ENCODE data around the gene ITGA11. TPM values are rescaled to one million over a fixed set of nuclear protein-coding genes. Genes with fewer than 3 reads are reported as not detected.

The ITGA11 gene
- total and polyA plus RNA-seq, 2 of the 13 experiments (the other 11 are each of a cell fraction or from before 2014, with no cell fraction given) = not detected

DNA sequence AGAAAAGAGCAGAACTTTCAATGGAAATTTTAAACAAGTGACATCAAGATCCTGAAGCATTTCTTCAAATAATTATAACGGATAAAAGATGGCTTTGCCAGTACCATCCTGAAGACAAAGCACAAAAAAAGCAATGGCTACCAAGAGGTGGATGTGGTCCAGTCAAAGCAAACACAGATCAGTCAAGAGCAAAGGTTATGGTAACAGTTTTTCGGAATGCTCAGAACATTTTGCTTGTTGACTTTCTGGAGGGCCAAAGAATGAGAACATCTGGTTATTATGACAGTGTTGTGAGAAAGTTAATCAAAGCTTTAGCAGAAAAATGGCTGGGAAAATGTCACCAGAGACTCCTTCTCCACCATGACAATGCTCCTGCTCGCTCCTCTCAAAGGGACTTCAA lies 122.9 kb downstream of the ITGA11 start (continued):
- TF ChIP-seq LCORL (IDR thresholded peaks at IDR 0.05) (no peak), LCORL (CRISPR knock-in tag; IDR thresholded peaks at IDR 0.05) (no peak), ZNF331 (CRISPR knock-in tag; IDR thresholded peaks at IDR 0.05) (0 out of 2 replicates have a peak, but pooled peaks have one; percentile 70), JUND (CRISPR knock-in tag; IDR thresholded peaks at IDR 0.05) (no peak), RCOR2 (CRISPR knock-in tag; IDR thresholded peaks at IDR 0.05) (0 out of 2 replicates have a peak, but pooled peaks have one; percentile 58), SOX5 (CRISPR knock-in tag; IDR thresholded peaks at IDR 0.05; ENCODE audit: borderline replicate concordance) (peak; percentile 64), HMG20A (CRISPR knock-in tag; IDR thresholded peaks at IDR 0.05; ENCODE audit: borderline replicate concordance) (peak; percentile 19; the same call in 1 of the 2 replicates), FOSL2 (CRISPR knock-in tag; IDR thresholded peaks at IDR 0.05) (peak; percentile 22; the same call in 1 of the 2 replicates), ZSCAN9 (CRISPR knock-in tag; IDR thresholded peaks at IDR 0.05; ENCODE audit: borderline replicate concordance) (0 out of 2 replicates have a peak, but pooled peaks have one; percentile 16), ZFY (CRISPR knock-in tag; IDR thresholded peaks at IDR 0.05) (no peak), YEATS4 (CRISPR knock-in tag; IDR thresholded peaks at IDR 0.05; ENCODE audit: borderline replicate concordance) (no peak), PRMT3 (CRISPR knock-in tag; IDR thresholded peaks at IDR 0.05; ENCODE audit: borderline replicate concordance, low read depth) (no peak), FOXA3 (CRISPR knock-in tag; IDR thresholded peaks at IDR 0.05) (peak; percentile 82), KDM6A (CRISPR knock-in tag; IDR thresholded peaks at IDR 0.05; ENCODE audit: low read depth) (0 out of 2 replicates have a peak, but pooled peaks have one; percentile 40), SOX6 (IDR thresholded peaks at IDR 0.05) (no peak), SOX6 (CRISPR knock-in tag; IDR thresholded peaks at IDR 0.05) (peak; percentile 58; the same call in 1 of the 2 replicates), SETDB1 (CRISPR knock-in tag; IDR thresholded peaks at IDR 0.05; ENCODE audit: borderline replicate concordance) (peak; percentile 81; the same call in 1 of the 2 replicates)
- TF ChIP-seq, protein P1, sequence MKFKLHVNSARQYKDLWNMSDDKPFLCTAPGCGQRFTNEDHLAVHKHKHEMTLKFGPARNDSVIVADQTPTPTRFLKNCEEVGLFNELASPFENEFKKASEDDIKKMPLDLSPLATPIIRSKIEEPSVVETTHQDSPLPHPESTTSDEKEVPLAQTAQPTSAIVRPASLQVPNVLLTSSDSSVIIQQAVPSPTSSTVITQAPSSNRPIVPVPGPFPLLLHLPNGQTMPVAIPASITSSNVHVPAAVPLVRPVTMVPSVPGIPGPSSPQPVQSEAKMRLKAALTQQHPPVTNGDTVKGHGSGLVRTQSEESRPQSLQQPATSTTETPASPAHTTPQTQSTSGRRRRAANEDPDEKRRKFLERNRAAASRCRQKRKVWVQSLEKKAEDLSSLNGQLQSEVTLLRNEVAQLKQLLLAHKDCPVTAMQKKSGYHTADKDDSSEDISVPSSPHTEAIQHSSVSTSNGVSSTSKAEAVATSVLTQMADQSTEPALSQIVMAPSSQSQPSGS (CRISPR knock-in tag; IDR thresholded peaks at IDR 0.05) = 0 out of 2 replicates have a peak, but pooled peaks have one; percentile 25
- TF ChIP-seq, protein P2, sequence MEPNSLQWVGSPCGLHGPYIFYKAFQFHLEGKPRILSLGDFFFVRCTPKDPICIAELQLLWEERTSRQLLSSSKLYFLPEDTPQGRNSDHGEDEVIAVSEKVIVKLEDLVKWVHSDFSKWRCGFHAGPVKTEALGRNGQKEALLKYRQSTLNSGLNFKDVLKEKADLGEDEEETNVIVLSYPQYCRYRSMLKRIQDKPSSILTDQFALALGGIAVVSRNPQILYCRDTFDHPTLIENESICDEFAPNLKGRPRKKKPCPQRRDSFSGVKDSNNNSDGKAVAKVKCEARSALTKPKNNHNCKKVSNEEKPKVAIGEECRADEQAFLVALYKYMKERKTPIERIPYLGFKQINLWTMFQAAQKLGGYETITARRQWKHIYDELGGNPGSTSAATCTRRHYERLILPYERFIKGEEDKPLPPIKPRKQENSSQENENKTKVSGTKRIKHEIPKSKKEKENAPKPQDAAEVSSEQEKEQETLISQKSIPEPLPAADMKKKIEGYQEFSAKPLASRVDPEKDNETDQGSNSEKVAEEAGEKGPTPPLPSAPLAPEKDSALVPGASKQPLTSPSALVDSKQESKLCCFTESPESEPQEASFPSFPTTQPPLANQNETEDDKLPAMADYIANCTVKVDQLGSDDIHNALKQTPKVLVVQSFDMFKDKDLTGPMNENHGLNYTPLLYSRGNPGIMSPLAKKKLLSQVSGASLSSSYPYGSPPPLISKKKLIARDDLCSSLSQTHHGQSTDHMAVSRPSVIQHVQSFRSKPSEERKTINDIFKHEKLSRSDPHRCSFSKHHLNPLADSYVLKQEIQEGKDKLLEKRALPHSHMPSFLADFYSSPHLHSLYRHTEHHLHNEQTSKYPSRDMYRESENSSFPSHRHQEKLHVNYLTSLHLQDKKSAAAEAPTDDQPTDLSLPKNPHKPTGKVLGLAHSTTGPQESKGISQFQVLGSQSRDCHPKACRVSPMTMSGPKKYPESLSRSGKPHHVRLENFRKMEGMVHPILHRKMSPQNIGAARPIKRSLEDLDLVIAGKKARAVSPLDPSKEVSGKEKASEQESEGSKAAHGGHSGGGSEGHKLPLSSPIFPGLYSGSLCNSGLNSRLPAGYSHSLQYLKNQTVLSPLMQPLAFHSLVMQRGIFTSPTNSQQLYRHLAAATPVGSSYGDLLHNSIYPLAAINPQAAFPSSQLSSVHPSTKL (CRISPR knock-in tag; IDR thresholded peaks at IDR 0.05) = peak; percentile 54; the same call in 1 of the 2 replicates
- TF ChIP-seq, protein P3, sequence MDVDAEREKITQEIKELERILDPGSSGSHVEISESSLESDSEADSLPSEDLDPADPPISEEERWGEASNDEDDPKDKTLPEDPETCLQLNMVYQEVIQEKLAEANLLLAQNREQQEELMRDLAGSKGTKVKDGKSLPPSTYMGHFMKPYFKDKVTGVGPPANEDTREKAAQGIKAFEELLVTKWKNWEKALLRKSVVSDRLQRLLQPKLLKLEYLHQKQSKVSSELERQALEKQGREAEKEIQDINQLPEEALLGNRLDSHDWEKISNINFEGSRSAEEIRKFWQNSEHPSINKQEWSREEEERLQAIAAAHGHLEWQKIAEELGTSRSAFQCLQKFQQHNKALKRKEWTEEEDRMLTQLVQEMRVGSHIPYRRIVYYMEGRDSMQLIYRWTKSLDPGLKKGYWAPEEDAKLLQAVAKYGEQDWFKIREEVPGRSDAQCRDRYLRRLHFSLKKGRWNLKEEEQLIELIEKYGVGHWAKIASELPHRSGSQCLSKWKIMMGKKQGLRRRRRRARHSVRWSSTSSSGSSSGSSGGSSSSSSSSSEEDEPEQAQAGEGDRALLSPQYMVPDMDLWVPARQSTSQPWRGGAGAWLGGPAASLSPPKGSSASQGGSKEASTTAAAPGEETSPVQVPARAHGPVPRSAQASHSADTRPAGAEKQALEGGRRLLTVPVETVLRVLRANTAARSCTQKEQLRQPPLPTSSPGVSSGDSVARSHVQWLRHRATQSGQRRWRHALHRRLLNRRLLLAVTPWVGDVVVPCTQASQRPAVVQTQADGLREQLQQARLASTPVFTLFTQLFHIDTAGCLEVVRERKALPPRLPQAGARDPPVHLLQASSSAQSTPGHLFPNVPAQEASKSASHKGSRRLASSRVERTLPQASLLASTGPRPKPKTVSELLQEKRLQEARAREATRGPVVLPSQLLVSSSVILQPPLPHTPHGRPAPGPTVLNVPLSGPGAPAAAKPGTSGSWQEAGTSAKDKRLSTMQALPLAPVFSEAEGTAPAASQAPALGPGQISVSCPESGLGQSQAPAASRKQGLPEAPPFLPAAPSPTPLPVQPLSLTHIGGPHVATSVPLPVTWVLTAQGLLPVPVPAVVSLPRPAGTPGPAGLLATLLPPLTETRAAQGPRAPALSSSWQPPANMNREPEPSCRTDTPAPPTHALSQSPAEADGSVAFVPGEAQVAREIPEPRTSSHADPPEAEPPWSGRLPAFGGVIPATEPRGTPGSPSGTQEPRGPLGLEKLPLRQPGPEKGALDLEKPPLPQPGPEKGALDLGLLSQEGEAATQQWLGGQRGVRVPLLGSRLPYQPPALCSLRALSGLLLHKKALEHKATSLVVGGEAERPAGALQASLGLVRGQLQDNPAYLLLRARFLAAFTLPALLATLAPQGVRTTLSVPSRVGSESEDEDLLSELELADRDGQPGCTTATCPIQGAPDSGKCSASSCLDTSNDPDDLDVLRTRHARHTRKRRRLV (CRISPR knock-in tag; IDR thresholded peaks at IDR 0.05) = no peak
